ENCODE results near the gene ZBED1. TPM values are rescaled to one million over a fixed set of nuclear protein-coding genes. Genes with fewer than 3 reads are reported as not detected.
"Not testable (repeated sequence)": the region's sequence is repeated elsewhere in the genome, so short reads cannot be mapped to it uniquely, and the experiment has no call there.

ZBED1 gene
- total RNA-seq, 1 experiment from 2014 or later = 14.2 TPM

DNA sequence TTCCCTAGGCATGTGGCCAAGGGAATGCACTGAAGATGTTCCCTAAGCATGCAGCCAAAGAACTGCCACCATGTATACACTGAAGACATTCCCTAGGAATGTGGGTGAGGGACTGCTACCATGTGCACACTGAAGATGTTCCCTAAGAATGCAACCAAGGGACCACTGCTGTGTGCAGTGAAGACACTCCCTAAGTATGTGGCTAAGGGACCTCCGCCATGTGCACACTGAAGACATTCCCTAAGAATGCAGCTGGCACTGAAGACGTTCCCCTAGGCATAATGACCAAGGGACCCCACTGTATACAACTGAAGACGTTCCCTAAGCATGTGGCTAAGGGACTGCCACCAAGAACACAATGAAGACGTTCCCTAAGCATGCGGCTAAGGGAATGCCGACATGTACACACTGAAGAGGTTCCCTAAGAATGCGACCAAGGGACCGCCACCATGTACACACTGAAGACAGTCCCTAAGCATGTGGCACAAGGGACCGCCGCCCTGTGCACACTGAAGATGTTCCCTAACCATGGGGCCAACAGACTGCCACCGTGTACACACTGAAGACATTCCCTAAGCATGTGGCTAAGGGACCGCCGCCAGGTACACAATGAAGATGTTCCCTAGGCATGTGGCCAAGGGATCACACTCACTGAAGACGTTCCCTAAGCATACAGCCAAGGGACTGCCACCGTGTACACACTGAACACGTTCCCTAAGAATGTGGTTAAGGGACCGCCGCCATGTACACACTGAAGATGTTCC lies 25.6 kb downstream of the ZBED1 start:
- Histone ChIP-seq H2AFZ (ENCODE audit: low read length) (no peak overlapping the region), H3K9me2 (replicated peaks; ENCODE audit: low read length) (no peaks in the 10 kb centered on the region), H3K4me2 (ENCODE audit: low read length) (no peak overlapping the region), H3K4me3 (ENCODE audit: low read length) (no peak overlapping the region), H3F3A (ENCODE audit: low read length, unreplicated experiment) (no peaks in the 10 kb centered on the region), H3K9ac (ENCODE audit: low read length) (no peak overlapping the region), H3K27me3 (ENCODE audit: low read length) (no peaks in the 10 kb centered on the region), H4K20me1 (ENCODE audit: low read length) (no peaks in the 10 kb centered on the region), H3K36me3 (ENCODE audit: low read depth, low read length) (no peaks in the 10 kb centered on the region), H3K79me2 (ENCODE audit: low read length) (no peaks in the 10 kb centered on the region), H3K4me1 (ENCODE audit: insufficient read depth, low read length) (no peaks in the 10 kb centered on the region), H3K27ac (ENCODE audit: low read length) (no peak overlapping the region), H3K9me3 (ENCODE audit: low read length) (no peaks in the 10 kb centered on the region)
- intact Hi-C loops (cut with micrococcal nuclease) = no loop called here
- ATAC-seq (no peak), DNase-seq (no peak)
- POLR2A ChIA-PET (ENCODE audit: unreplicated experiment) = no interaction called here
- CTCF ChIA-PET = no interaction called here
- TF ChIP-seq EZH2phosphoT487 (IDR thresholded peaks at IDR 0.05; ENCODE audit: borderline replicate concordance, low read length) = no peak
- TF ChIP-seq, protein P1, sequence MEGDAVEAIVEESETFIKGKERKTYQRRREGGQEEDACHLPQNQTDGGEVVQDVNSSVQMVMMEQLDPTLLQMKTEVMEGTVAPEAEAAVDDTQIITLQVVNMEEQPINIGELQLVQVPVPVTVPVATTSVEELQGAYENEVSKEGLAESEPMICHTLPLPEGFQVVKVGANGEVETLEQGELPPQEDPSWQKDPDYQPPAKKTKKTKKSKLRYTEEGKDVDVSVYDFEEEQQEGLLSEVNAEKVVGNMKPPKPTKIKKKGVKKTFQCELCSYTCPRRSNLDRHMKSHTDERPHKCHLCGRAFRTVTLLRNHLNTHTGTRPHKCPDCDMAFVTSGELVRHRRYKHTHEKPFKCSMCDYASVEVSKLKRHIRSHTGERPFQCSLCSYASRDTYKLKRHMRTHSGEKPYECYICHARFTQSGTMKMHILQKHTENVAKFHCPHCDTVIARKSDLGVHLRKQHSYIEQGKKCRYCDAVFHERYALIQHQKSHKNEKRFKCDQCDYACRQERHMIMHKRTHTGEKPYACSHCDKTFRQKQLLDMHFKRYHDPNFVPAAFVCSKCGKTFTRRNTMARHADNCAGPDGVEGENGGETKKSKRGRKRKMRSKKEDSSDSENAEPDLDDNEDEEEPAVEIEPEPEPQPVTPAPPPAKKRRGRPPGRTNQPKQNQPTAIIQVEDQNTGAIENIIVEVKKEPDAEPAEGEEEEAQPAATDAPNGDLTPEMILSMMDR (conservative IDR thresholded peaks at IDR 0.05; ENCODE audit: low read depth, low read length) = no peak
- no peak for TF ChIP-seq EZH2 (IDR thresholded peaks at IDR 0.05; ENCODE audit: low read length, unreplicated experiment)
- BruUV-seq (replicated peaks) = no TSS peak

DNA sequence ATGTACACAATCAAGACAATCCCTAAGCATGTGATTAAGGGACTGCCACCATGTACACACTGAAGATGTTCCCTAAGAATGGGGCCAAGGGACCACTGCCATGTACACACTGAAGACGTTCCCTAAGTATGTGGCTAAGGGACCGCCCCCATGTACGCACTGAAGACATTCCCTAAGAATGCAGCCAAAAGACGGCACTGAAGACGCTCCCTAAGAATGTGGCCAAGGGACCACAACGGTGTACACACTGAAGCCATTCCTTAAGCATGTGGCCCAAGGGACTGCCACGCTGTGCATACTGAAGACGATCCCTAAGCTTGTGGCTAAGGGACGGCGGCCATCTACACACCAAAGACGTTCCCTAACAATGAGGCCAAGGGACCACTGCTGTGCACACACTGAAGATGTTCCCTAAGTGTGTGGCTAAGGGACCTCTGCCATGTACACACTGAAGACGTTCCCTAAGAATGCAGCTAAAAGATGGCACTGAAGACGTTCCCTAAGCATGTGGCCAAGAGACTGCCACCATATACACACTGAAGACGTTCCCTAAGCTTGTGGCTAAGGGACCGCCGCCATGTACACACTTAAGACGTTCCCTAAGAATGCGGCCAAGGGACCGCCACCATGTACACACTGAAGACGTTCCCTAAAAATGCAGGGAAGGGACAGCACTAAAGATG lies 26.4 kb downstream of the ZBED1 start:
- Histone ChIP-seq H3K4me3 (ENCODE audit: low read length) (no peak overlapping the region), H3K4me2 (ENCODE audit: low read length) (no peak overlapping the region), H4K20me1 (ENCODE audit: low read length) (no peaks in the 10 kb centered on the region), H3K36me3 (ENCODE audit: low read depth, low read length) (no peaks in the 10 kb centered on the region), H3K9me2 (replicated peaks; ENCODE audit: low read length) (no peaks in the 10 kb centered on the region), H3K9ac (ENCODE audit: low read length) (no peak overlapping the region), H3K27ac (ENCODE audit: low read length) (no peak overlapping the region), H3K4me1 (ENCODE audit: insufficient read depth, low read length) (no peaks in the 10 kb centered on the region), H2AFZ (ENCODE audit: low read length) (no peak overlapping the region), H3K79me2 (ENCODE audit: low read length) (no peaks in the 10 kb centered on the region), H3K9me3 (ENCODE audit: low read length) (no peaks in the 10 kb centered on the region), H3F3A (ENCODE audit: low read length, unreplicated experiment) (no peaks in the 10 kb centered on the region), H3K27me3 (ENCODE audit: low read length) (no peaks in the 10 kb centered on the region)
- TF ChIP-seq EZH2 (IDR thresholded peaks at IDR 0.05; ENCODE audit: low read length, unreplicated experiment) (no peak), EZH2phosphoT487 (IDR thresholded peaks at IDR 0.05; ENCODE audit: borderline replicate concordance, low read length) (no peak)
- TF ChIP-seq, protein P1 (conservative IDR thresholded peaks at IDR 0.05; ENCODE audit: low read depth, low read length) = no peak
- POLR2A ChIA-PET (ENCODE audit: unreplicated experiment) = no interaction called here
- CTCF ChIA-PET = no interaction called here
- no TSS peak for BruUV-seq (replicated peaks)
- DNase-seq (no peak), ATAC-seq (no peak)
- intact Hi-C loops (cut with micrococcal nuclease) = no loop called here

DNA sequence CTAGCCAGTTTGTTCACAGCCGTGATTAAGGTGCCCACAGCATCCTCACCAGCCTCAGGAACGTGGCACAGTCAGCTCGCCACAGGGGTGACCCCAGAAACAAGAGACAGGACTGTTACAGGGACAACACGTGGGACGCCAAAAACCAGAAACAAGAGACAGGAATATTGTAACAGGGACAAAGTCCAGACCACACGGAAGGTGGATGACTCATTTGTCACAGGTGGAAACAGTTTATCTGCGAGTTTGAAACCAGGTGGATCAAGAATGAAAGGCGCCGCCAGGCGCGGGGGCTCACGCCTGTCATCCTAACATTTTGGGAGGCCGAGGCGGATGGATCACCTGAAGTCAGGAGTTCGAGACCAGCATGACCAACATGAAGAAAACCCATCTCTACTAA lies 27.7 kb downstream of the ZBED1 start:
- intact Hi-C loops (cut with micrococcal nuclease); H3K9me2 ChIP-seq (replicated peaks; ENCODE audit: low read length); H3K79me2 ChIP-seq (ENCODE audit: low read length); H3K27me3 ChIP-seq (ENCODE audit: low read length); H3K4me1 ChIP-seq (ENCODE audit: insufficient read depth, low read length); H4K20me1 ChIP-seq (ENCODE audit: low read length); DNase-seq; H3K9ac ChIP-seq (ENCODE audit: low read length); H3K36me3 ChIP-seq (ENCODE audit: low read depth, low read length); CTCF ChIA-PET; H3K27ac ChIP-seq (ENCODE audit: low read length); POLR2A ChIA-PET (ENCODE audit: unreplicated experiment); H3K4me2 ChIP-seq (ENCODE audit: low read length); H3K9me3 ChIP-seq (ENCODE audit: low read length); BruUV-seq (replicated peaks); H3F3A ChIP-seq (ENCODE audit: low read length, unreplicated experiment); H3K4me3 ChIP-seq (ENCODE audit: low read length); ATAC-seq; H2AFZ ChIP-seq (ENCODE audit: low read length): not testable (repeated sequence)
